ENCODE measurements around the gene ZNF438. TPM values are rescaled to one million over a fixed set of nuclear protein-coding genes. Genes with fewer than 3 reads are reported as not detected.
A peak's percentile ranks its signal among the peaks of the same experiment; 100 is the strongest.

ZNF438 gene
- total RNA-seq, 1 experiment from 2014 or later, result 8.4 TPM

DNA sequence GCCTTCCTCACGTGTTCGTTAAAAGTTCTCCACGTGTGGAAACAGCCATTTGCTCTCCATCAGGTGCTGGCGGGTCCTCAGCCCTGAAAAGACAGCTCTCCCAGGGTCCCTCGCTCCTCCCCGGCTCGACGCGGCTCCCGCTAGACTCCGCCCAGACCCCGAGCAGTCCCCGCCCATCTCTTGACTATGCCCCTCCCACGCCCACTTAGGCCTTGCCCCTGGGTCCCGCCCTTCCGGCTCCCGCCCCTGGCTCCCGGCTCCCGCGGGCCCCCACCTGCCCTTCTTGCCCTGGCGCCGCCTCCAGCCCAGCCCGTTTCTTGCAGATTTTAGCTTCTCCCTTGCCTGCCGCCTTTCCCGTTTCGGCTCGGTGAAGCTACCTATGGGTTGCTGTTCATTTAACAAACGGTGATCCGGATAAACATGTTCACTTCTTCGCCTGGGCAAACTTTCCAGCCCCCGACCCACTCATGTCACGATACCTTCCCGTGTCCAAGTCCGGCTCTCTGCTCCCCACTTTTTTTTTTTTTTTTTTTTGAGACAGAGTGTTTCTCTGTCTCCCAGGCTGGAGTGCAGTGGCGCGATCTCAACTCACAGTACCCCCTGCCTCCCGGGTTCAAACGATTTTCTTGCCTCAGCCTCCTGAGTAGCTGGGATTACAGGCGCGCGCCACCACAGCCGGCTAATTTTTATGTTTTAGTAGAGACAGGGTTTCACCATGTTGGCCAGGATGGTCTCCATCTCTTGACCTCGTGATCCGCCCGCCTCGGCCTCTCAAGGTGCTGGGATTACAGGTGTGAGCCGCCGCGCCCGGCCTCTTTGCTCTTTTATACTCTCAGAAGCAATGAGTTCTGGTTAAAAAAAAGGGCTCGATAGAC is 830 bp upstream of the ZNF438 start:
- TSS peak; percentile 55 for BruUV-seq (replicated peaks)
- peak overlapping the region; percentile 99 for H3K27ac Mint-ChIP-seq (ENCODE audit: low read depth, unreplicated experiment)
- H3K4me1 Mint-ChIP-seq (ENCODE audit: insufficient read depth, unreplicated experiment), result peaks cover 34% of the 10 kb centered on the region
- H3K36me3 Mint-ChIP-seq (ENCODE audit: insufficient read depth, unreplicated experiment), result peaks cover 6% of the 10 kb centered on the region
- TF ChIP-seq, protein P1, sequence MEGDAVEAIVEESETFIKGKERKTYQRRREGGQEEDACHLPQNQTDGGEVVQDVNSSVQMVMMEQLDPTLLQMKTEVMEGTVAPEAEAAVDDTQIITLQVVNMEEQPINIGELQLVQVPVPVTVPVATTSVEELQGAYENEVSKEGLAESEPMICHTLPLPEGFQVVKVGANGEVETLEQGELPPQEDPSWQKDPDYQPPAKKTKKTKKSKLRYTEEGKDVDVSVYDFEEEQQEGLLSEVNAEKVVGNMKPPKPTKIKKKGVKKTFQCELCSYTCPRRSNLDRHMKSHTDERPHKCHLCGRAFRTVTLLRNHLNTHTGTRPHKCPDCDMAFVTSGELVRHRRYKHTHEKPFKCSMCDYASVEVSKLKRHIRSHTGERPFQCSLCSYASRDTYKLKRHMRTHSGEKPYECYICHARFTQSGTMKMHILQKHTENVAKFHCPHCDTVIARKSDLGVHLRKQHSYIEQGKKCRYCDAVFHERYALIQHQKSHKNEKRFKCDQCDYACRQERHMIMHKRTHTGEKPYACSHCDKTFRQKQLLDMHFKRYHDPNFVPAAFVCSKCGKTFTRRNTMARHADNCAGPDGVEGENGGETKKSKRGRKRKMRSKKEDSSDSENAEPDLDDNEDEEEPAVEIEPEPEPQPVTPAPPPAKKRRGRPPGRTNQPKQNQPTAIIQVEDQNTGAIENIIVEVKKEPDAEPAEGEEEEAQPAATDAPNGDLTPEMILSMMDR (IDR thresholded peaks at IDR 0.05; ENCODE audit: unreplicated experiment), result no peak
- intact Hi-C loops (cut with micrococcal nuclease), result loop anchor here (5.0 kb wide), 2 partner anchors 45 to 245 kb away; no protein-coding TSS in a partner anchor
- peak overlapping the region; percentile 78 for H3K4me3 Mint-ChIP-seq (ENCODE audit: unreplicated experiment)
- no peaks in the 10 kb centered on the region for H3K27me3 Mint-ChIP-seq (ENCODE audit: insufficient read depth, unreplicated experiment)
- POLR2A ChIA-PET, result interaction anchor here (0.6 to 2.8 kb wide), 15 partner anchors 9 to 894 kb away, joined by 3 to 38 read pairs (median 3); partner anchors contain the start of gene ZEB1
- CTCF ChIA-PET, result interaction anchor here (0.6 to 1.4 kb wide), 13 partner anchors 38 to 1148 kb away, joined by 3 to 4 read pairs (median 3); no protein-coding TSS in a partner anchor
- no peaks in the 10 kb centered on the region for H3K9me3 Mint-ChIP-seq (ENCODE audit: unreplicated experiment)
- peak; percentile 95 for DNase-seq (ENCODE audit: unreplicated experiment)

DNA sequence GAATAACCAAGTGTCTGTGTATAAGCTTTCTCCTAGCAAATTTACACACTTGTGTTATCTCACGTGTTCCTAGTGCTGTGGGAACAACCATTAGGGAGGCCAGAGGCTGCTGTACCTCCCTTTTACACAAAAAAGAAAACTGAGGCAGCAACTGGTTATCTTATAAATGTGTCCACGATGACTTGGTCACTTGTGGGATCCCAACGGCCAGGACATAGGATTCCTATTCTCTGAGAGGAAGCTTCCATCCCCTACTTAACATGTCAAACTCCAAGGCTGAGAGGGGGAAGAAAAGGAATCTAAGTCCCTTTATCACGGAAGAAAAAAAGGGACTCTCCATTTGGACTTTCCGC is 484 bp downstream of the ZNF438 start:
- CTCF ChIA-PET, result interaction anchor here (0.6 to 1.5 kb wide), 8 partner anchors 36 to 246 kb away, joined by 3 to 4 read pairs (median 3); no protein-coding TSS in a partner anchor
- DNase-seq (ENCODE audit: unreplicated experiment), result no peak
- Mint-ChIP-seq H3K9me3 (ENCODE audit: unreplicated experiment) (no peaks in the 10 kb centered on the region), H3K27me3 (ENCODE audit: insufficient read depth, unreplicated experiment) (no peaks in the 10 kb centered on the region), H3K4me1 (ENCODE audit: insufficient read depth, unreplicated experiment) (peaks cover 34% of the 10 kb centered on the region), H3K27ac (ENCODE audit: low read depth, unreplicated experiment) (peak overlapping the region; percentile 99), H3K4me3 (ENCODE audit: unreplicated experiment) (peak overlapping the region; percentile 78), H3K36me3 (ENCODE audit: insufficient read depth, unreplicated experiment) (peaks cover 6% of the 10 kb centered on the region)
- no TSS peak for BruUV-seq (replicated peaks)
- intact Hi-C loops (cut with micrococcal nuclease), result loop anchor here (1.0 to 5.0 kb wide), 5 partner anchors 44 to 778 kb away; no protein-coding TSS in a partner anchor
- POLR2A ChIA-PET, result interaction anchor here (0.6 to 2.8 kb wide), 18 partner anchors 8 to 323 kb away, joined by 3 to 38 read pairs (median 4); partner anchors contain the start of gene ZEB1
- TF ChIP-seq, protein P1 (IDR thresholded peaks at IDR 0.05; ENCODE audit: unreplicated experiment), result no peak

DNA sequence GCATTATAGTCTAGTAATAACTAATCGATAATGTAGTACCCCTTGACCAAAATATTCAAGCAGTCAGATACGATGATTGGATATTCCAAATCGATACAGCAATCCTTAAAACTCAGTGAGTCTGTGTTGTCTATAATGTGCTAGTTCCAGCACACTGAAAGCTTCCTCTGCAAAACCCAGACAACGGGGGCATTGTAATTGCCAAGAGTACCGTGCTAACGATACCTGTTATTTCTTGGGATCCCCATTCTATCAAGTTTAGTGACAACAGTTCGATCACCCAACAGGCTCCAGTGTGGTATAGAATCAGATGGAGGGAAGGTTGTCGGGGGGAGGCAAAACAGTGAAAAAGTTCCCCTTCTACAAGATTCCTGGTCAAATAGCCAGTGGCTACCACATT is 865 bp downstream of the ZNF438 start:
- H3K27me3 Mint-ChIP-seq (ENCODE audit: insufficient read depth, unreplicated experiment), result no peaks in the 10 kb centered on the region
- peaks cover 34% of the 10 kb centered on the region for H3K4me1 Mint-ChIP-seq (ENCODE audit: insufficient read depth, unreplicated experiment)
- H3K9me3 Mint-ChIP-seq (ENCODE audit: unreplicated experiment), result no peaks in the 10 kb centered on the region
- TSS peak; percentile 63 for BruUV-seq (replicated peaks)
- H3K36me3 Mint-ChIP-seq (ENCODE audit: insufficient read depth, unreplicated experiment), result peaks cover 6% of the 10 kb centered on the region
- POLR2A ChIA-PET, result interaction anchor here (0.7 to 2.8 kb wide), 10 partner anchors 9 to 287 kb away, joined by 3 to 38 read pairs (median 4); partner anchors contain the start of gene ZEB1
- CTCF ChIA-PET, result interaction anchor here (0.7 to 1.5 kb wide), 4 partner anchors 36 to 242 kb away, joined by 3 to 4 read pairs (median 3); no protein-coding TSS in a partner anchor
- no peak for DNase-seq (ENCODE audit: unreplicated experiment)
- peak overlapping the region; percentile 99 for H3K27ac Mint-ChIP-seq (ENCODE audit: low read depth, unreplicated experiment)
- intact Hi-C loops (cut with micrococcal nuclease), result loop anchor here (1.0 to 5.0 kb wide), 5 partner anchors 43 to 778 kb away; no protein-coding TSS in a partner anchor
- peak overlapping the region; percentile 78 for H3K4me3 Mint-ChIP-seq (ENCODE audit: unreplicated experiment)
- TF ChIP-seq, protein P1 (IDR thresholded peaks at IDR 0.05; ENCODE audit: unreplicated experiment), result no peak

DNA sequence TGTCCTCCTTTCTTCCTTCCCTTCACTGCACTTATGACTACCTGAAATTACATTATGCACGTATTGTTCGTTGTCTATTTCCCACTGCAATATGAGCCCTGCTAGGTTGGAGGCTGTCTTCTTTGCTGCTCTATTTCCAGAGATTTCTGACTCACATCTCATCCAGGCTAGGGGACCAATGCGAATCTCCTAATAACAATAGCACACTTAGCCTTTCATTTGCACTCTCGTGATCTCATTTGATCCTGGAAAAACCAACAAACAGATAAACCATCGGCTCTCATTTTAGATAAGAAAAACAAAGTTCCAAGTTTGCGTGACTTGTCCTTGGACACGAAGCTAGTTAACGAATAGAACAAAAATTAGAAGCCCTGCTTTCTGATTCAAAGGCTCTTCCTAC is 1.4 kb downstream of the ZNF438 start:
- BruUV-seq (replicated peaks), result no TSS peak
- DNase-seq (ENCODE audit: unreplicated experiment), result no peak
- Mint-ChIP-seq H3K27ac (ENCODE audit: low read depth, unreplicated experiment) (no peak overlapping the region), H3K4me3 (ENCODE audit: unreplicated experiment) (no peak overlapping the region), H3K9me3 (ENCODE audit: unreplicated experiment) (no peaks in the 10 kb centered on the region), H3K36me3 (ENCODE audit: insufficient read depth, unreplicated experiment) (peaks cover 6% of the 10 kb centered on the region), H3K27me3 (ENCODE audit: insufficient read depth, unreplicated experiment) (no peaks in the 10 kb centered on the region), H3K4me1 (ENCODE audit: insufficient read depth, unreplicated experiment) (peaks cover 29% of the 10 kb centered on the region)
- intact Hi-C loops (cut with micrococcal nuclease), result loop anchor here (2.0 to 5.0 kb wide), 3 partner anchors 43 to 779 kb away; no protein-coding TSS in a partner anchor
- TF ChIP-seq, protein P1 (IDR thresholded peaks at IDR 0.05; ENCODE audit: unreplicated experiment), result no peak
- POLR2A ChIA-PET, result interaction anchor here (0.7 to 2.8 kb wide), 6 partner anchors 9 to 288 kb away, joined by 3 to 20 read pairs (median 3); partner anchors contain the start of gene ZEB1
- CTCF ChIA-PET, result interaction anchor here (0.7 to 1.5 kb wide), 2 partner anchors 45 to 51 kb away, joined by 3 to 4 read pairs; no protein-coding TSS in a partner anchor
